Right hindlimb (tissue), 1 donor: ENCODE results near the gene C1QTNF3.

Source experiments
- DNase-seq: peaks from one replicate; pipeline ENCODE4 v3.0.0-alpha.2; 2018

The C1QTNF3 gene

DNA sequence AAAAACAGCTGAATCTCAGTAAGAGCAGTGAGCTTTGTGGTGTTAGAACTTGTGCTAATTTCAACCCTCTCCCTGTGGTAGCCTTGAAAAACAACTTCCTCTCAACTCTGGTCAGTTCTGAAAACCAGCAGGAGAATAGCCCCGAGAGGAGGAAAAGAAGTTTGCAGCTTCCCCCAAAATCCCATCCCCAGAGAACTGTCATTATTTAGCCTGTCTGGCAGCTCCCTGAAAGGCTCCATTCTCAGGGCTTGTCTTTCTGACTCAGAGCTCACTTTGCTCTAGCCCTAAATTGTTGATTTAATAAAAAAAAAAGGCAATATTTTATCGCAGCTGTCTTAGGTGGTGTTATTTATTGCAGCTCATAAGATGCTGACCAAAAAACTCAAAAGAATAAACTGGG is 47.1 kb downstream of the C1QTNF3 start:
- no peak for DNase-seq

DNA sequence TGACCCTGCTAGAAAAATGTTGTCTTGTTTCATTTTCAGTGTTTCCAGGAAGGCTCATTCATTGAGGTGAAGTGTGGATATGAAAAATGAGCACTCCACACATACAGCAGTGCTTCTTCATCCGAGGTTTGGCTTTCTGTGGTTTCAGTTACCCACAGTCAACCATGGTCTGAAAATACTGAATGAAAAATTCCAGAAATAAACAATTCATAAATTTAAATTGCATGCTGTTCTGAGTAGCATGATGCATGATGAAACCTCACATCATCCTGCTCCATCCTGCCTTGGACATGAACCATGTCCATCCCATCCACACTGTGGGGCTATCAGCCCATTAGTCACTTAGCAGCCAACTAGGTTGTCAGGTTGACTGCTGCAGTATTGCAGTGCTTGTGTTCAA is 48.2 kb downstream of the C1QTNF3 start:
- no peak for DNase-seq

DNA sequence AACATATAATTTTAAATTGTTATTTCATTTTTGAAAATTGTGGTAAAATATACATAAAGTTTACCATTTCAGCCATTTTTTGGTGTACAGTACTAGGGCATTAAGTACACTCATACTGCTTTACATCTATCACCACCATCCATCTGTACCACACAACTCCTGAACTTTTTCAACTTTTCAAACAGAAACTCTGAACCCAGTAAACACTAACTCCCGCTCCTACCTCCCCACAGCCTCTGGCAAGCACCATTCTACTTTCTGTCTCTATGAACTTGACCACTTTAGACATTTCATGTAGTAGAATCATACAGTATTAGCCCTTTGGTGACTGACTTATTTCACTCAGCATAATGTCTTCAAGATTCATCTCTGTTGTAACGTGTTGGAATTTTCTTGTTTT is 50.1 kb downstream of the C1QTNF3 start:
- DNase-seq: no peak

DNA sequence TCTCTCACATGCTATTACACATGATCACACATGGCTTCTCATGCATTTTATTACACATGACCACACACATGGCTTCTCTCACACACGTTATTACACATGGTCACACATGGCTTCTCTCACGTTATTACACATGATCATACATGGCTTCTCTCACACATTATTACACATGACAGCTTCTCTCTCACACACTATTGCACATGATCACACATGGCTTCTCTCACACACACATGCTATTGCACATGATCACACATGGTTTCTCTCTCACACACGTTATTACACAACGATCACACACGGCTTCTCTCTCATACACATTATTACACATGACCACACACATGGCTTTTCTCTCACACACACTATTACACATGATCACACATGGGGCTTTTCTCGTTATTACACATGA is 57.6 kb downstream of the C1QTNF3 start:
- no peak for DNase-seq

DNA sequence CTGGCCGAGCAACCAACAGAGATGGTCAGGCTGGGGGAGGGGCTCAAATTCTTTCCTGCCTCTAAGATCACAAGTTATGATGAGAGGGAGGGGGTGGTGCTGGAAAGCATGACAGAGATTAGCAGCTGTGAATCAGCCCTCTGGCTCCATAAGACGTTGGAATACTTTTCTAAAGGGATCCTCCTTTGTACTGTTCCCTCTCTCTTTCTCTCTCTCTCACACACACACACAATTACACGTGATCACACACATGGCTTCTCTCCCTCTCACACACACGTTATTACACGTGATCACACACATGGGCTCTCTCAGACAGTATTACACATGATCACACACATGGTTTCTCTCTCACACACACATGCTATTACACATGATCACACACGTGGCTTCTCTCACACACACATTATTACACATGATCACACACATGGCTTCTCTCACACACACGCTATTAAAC is 58.3 kb downstream of the C1QTNF3 start, which contains the start of gene SLC45A2:
SLC45A2 (minus strand) TSS at position 23 of the 454 bp plus-strand sequence. CDS start 110 bp downstream, outside the sequence.
- DNase-seq: no peak

DNA sequence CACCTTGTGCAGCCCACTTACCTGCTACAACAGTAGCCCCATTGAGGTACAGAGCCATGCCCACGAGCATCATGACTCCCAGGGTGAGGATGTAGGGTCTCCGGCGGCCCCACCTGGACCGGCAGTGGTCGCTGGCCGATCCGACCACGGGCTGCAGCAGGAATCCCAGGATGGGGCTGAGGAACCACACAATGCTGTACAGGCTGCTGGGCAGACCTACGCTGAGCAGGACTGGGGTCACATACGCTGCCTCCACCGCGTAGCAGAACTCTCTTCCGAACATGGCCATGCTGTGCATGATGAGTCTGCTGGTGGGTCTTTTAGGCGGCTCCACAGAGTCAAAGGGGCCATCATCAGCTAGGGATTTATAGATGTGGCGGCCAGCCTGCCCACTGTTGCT is 58.8 kb downstream of the C1QTNF3 start:
- no peak for DNase-seq

DNA sequence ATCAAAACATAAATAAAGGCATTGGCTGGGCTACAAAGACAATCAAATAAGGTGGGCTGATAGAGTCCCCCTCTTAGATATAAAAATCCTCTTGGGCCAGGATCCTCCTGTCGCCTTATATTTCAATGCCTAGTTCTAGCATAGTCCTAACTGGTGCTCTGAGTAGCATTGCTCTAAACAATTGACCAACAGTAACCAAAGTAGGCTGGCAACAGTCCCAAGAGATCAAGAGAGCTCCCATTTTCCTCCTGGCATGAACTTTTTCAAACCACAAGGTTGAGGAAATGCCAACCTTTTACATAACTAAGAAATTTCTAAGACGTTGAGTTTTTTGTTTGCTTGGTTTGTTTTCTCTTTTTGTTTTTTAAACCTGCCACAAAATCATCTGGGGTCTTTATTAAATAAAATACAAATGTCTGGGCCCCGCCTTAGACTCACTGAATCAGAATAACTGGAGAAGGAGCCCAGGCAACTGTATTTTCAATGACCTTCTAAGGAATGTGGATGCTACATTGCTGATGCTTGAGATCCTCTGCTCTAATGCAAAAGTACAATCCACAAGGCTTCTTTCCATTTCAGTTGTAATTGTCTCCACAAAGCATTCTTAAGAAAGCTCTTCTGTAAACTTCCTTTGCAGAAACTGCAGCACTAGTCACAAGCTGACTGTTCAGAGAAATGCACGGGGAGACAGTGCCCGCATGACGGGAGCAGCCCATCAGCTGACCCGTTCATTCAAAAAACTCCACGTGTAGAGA is 61.4 kb downstream of the C1QTNF3 start:
- DNase-seq: no peak

DNA sequence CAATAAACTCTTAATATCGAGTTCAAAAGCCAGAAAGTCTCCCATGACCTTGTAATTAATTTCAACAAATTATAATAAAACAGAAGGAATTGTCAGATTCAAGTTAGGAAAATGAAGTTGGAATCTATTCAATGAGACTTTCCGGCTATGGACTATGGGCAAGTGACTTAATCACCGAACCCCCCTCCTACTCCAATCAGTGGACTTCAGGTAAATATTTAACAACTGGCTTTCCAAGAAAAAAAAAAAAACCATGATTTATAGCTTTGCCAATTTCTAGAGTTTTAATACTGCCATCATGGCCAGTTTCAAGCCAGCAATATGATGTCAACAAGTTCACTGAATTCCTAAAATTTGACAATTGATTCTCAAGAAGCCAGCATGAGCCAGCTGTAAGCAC is 63.0 kb downstream of the C1QTNF3 start:
- DNase-seq: no peak

DNA sequence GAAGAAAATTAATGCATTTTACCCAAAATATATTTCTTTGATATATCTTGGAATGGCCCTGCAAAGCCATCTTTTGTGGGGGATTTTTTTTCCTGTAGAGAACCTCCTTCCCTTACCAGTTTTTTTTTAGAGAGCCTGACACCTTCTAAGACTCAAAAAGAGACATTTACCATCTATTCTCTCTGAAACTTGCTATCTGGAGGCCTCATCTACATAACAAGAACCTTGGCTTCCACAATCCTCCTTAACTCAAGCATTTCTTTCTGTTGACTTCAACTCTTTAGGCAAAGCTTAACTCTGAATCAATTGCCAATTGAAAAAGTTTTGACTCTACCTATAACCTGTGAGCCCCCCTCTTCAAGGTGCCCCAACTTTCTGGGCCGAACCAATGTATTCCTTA is 64.7 kb downstream of the C1QTNF3 start:
- no peak for DNase-seq

DNA sequence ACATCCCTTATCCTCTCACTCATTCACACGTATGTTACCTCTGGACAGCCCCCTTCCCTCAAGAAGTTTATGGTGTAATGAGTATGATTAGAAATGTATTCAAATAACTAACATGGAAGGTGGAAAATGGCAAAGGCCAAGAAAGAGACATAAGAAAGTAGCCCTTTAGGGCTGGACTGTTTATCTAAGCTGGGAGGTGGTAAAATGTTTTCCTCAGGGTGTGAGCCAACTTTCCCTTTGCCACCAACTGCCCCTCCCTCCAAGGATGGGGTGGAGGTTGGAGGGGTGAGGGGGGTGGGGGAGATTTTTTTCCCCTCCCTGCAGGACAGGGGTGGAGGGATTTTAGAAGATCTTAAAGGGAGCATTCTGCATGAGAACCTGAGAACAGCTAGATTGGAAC is 66.7 kb downstream of the C1QTNF3 start:
- DNase-seq: no peak

DNA sequence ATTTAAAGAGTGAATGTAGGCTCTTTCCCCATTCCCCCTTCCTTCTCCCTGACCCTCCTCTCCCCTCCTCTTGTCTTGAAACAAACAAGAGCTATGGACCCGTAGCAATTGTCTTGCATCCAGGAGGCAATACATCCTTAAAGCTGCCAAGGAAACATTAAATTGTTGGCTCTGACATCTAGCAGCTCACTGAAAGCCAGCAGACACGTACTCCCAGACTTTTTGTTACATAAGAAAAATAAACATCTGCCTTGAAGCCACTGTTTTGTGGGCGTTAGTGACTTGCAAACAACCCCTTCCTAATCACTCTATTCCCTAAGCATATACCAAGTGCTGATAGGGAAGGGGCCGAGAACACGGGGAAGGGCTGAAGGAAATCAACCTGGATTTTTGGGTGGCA is 67.2 kb downstream of the C1QTNF3 start:
- DNase-seq: peak; percentile 44

DNA sequence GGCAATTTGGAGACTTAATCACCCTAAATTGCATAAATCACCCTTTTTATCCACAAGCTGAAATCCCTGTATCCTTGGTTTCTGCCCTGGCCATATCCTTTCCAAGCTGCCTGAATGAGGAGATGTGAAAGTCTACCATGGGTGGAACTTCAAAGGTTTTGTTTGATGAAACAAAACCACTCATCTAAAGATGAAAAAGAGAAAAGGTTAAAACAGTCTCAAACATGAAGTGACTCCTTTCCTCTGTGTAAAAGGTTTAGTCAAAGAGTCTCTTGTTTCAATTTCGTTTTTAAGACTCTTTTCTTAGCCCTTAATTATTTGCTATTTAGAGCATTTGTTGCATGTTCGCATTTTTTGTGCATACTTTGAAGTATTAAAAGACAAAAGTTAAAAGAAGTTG is 69.7 kb downstream of the C1QTNF3 start:
- DNase-seq: no peak

DNA sequence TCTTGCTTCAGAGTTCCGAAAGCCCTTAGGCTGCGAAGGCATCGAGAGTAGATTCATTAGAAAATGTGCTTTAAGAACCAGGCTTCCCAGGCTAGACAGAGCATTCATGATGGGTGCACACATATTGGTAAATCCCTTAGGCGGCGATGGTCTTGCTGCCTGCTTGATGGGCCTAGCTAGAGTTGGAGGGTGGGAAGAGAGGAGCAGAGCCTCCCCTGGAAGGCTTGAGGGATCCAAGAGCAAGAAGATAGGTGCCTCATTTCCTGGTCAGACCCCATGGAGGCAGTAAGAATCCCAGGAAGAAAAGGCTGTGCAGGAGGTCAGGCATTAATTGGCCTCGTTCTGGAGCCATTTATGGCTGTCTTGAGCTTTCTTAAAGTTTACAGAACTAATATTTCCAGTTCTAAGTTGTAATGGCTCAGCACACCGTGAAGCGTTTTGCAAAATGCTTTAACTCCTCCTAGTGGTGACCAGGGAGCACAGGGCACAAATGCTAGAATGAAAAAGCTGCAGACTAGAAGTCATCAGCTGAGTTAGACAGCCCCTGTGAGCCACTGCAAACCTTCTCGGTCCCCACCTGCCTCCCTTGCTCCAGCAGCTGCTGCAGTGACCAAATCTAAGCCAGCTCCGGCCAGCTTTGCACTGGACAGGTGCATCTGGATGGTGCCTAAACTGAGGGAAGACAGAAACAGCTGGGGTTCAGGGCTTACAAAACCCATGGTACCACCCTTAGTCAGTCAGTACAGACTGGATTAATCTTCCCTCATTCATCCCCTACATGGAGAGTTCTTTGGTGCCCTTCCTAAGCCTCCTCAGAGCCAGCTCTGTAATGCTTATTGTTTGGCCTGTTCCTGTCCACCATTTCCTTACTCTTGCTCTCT is 73.2 kb downstream of the C1QTNF3 start:
- DNase-seq: peak; percentile 31

DNA sequence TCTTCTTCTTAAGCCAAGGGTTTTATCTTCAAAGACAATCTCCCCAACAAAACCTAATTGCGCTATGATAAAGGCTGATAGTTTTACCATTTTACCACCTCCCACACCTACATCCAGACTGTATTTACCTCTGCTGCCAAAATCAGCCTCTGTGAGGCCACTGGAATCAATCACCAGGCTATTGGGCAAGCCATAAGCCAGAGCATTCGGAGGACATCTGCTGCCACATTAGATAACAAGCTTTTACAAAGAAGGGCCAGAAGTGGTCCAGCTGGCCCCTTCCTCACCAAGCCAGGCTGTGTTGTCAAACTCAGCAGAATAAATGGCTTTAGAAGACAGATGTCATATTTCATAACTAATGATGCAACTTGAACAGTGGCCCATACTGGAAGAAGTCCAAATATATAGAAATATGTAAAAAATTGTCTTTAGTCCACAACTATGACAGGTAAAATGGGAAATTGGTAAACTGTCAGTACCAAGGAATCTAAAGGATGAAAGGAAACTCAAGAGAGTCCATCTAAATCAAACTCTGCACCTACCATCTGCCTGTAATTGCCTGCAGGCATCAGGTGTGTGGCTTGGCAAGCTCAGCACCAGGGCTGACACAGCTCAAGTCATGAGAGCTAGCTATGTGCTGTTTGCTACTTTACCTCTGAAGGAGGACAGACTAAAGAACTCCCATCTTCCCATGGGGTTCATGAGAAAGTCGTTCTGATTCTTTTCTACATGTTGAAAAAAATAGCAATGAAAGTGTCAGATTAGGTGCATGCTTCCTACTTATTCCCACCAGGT is 74.6 kb downstream of the C1QTNF3 start:
- no peak for DNase-seq
